ENCODE data around the gene TECR. TPM values are rescaled to one million over a fixed set of nuclear protein-coding genes. Genes with fewer than 3 reads are reported as not detected.
"Not testable (repeated sequence)": the region's sequence is repeated elsewhere in the genome, so short reads cannot be mapped to it uniquely, and the experiment has no call there.

TECR gene
- total RNA-seq, 4 donors from 2014 or later, result 75.5 to 126 (median 99.0) TPM

- Histone ChIP-seq H3K27ac (peak overlapping the region in 1 of 3 donors; percentile 77), H3K4me1 (peaks cover 28 to 33% of the 10 kb centered on the region in 2 donors), H3K36me3 (peaks cover 8 to 13% of the 10 kb centered on the region in 2 donors), H3K27me3 (no peaks in the 10 kb centered on the region), H3K4me3 (replicated peaks in 1 of 3) (no peak overlapping the region), H3K9me3 (no peaks in the 10 kb centered on the region)
- whole genome bisulfite sequencing, 2 donors, result 79 to 83% methylated on average over 5 to 7 of the region's 8 CpGs
- DNase-seq, result no peak
- TF ChIP-seq CTCF (IDR thresholded peaks at IDR 0.05) (no peak), POLR2A (IDR thresholded peaks at IDR 0.05) (no peak)
- intact Hi-C loops (cut with DNase I), result no loop called here
Measured at GRCh38 chr19:14561249-14561648, 31.9 kb downstream of the TECR start.

- DNase-seq, result peak in 1 of 2 donors; percentile 74
- H3K4me3 ChIP-seq (replicated peaks in 1 of 3), result no peak overlapping the region
- peaks cover 22 to 26% of the 10 kb centered on the region in 2 donors for H3K4me1 ChIP-seq
- H3K27me3 ChIP-seq, result no peaks in the 10 kb centered on the region
- 48 to 91% methylated on average over 10 of the region's 22 CpGs for WGBS, 2 donors
- no peaks in the 10 kb centered on the region for H3K9me3 ChIP-seq
- TF ChIP-seq POLR2A (IDR thresholded peaks at IDR 0.05) (no peak), CTCF (IDR thresholded peaks at IDR 0.05) (no peak)
- peaks cover 8 to 13% of the 10 kb centered on the region in 2 donors for H3K36me3 ChIP-seq
- H3K27ac ChIP-seq, result peak overlapping the region in 2 of 3 donors; percentile 36 to 77
- intact Hi-C loops (cut with DNase I), result no loop called here
Measured at GRCh38 chr19:14561847-14562351, 32.5 kb downstream of the TECR start.

- H3K9me3 ChIP-seq, result no peaks in the 10 kb centered on the region
- peaks cover 21 to 22% of the 10 kb centered on the region in 2 donors for H3K4me1 ChIP-seq
- H3K27me3 ChIP-seq, result no peaks in the 10 kb centered on the region
- 91 to 94% methylated on average over 15 to 20 of the region's 23 CpGs for whole genome bisulfite sequencing, 2 donors
- no peak for DNase-seq
- H3K36me3 ChIP-seq, result peaks cover 8 to 13% of the 10 kb centered on the region in 2 donors
- H3K4me3 ChIP-seq (replicated peaks in 1 of 3), result no peak overlapping the region
- TF ChIP-seq POLR2A (IDR thresholded peaks at IDR 0.05), result no peak
- no peak for TF ChIP-seq CTCF (IDR thresholded peaks at IDR 0.05)
- peak overlapping the region in 1 of 3 donors; percentile 77 for H3K27ac ChIP-seq
- intact Hi-C loops (cut with DNase I), result no loop called here
Measured at GRCh38 chr19:14562660-14563589, 33.5 kb downstream of the TECR start.

GRCh38 chr19:14563590-14563926 lies 34.2 kb downstream of the TECR start:
- TF ChIP-seq POLR2A (IDR thresholded peaks at IDR 0.05), result no peak
- Histone ChIP-seq H3K36me3 (peaks cover 8 to 13% of the 10 kb centered on the region in 2 donors), H3K4me1 (peaks cover 14 to 17% of the 10 kb centered on the region in 2 donors), H3K27me3 (no peaks in the 10 kb centered on the region), H3K4me3 (replicated peaks in 1 of 3) (no peak overlapping the region), H3K27ac (no peak overlapping the region), H3K9me3 (no peaks in the 10 kb centered on the region)
- no peak for DNase-seq
- WGBS, 2 donors, result 94 to 98% methylated on average over 5 to 6 of the region's 16 CpGs
- intact Hi-C loops (cut with DNase I), result no loop called here

GRCh38 chr19:14563989-14564651 lies 34.7 kb downstream of the TECR start:
- Histone ChIP-seq H3K4me1 (peaks cover 9 to 13% of the 10 kb centered on the region in 2 donors), H3K36me3 (peaks cover 8 to 13% of the 10 kb centered on the region in 2 donors), H3K4me3 (replicated peaks in 1 of 3) (no peak overlapping the region), H3K9me3 (no peaks in the 10 kb centered on the region), H3K27me3 (no peaks in the 10 kb centered on the region), H3K27ac (no peak overlapping the region)
- no peak for DNase-seq
- 79 to 83% methylated on average over 21 to 26 of the region's 33 CpGs for WGBS, 2 donors
- intact Hi-C loops (cut with DNase I), result no loop called here
- TF ChIP-seq CTCF (IDR thresholded peaks at IDR 0.05) (no peak), POLR2A (IDR thresholded peaks at IDR 0.05) (no peak)

- 85 to 87% methylated on average over 16 to 22 of the region's 22 CpGs for WGBS, 2 donors
- H3K4me1 ChIP-seq, result peaks cover 7 to 15% of the 10 kb centered on the region in 2 donors
- H3K27me3 ChIP-seq; H3K9me3 ChIP-seq; DNase-seq; H3K4me3 ChIP-seq (replicated peaks in 1 of 3); H3K27ac ChIP-seq; intact Hi-C loops (cut with DNase I): not testable (repeated sequence)
- H3K36me3 ChIP-seq, result peaks cover 8 to 13% of the 10 kb centered on the region in 2 donors
Measured at GRCh38 chr19:14564652-14565297, 35.4 kb downstream of the TECR start.

Data from thyroid gland (tissue), 4 donors.